HG02642 (cell line): Measurements from ENCODE around the gene TULP4.
"Not testable (repeated sequence)": the region's sequence is repeated elsewhere in the genome, so short reads cannot be mapped to it uniquely, and the experiment has no call there.

Experiments
- ATAC-seq: cut with Tn5 transposase; IDR thresholded peaks from one replicate; pipeline ENCODE4 v1.9.1; 2021; ENCODE audit warnings: mild to moderate bottlenecking; ENCODE audit not compliant: unreplicated experiment, poor library complexity

The TULP4 gene

GRCh38 chr6:158544428-158544827, 232.2 kb downstream of the TULP4 start:
- no peak for ATAC-seq

GRCh38 chr6:158545043-158545966, 233.0 kb downstream of the TULP4 start:
- ATAC-seq: no peak

DNA sequence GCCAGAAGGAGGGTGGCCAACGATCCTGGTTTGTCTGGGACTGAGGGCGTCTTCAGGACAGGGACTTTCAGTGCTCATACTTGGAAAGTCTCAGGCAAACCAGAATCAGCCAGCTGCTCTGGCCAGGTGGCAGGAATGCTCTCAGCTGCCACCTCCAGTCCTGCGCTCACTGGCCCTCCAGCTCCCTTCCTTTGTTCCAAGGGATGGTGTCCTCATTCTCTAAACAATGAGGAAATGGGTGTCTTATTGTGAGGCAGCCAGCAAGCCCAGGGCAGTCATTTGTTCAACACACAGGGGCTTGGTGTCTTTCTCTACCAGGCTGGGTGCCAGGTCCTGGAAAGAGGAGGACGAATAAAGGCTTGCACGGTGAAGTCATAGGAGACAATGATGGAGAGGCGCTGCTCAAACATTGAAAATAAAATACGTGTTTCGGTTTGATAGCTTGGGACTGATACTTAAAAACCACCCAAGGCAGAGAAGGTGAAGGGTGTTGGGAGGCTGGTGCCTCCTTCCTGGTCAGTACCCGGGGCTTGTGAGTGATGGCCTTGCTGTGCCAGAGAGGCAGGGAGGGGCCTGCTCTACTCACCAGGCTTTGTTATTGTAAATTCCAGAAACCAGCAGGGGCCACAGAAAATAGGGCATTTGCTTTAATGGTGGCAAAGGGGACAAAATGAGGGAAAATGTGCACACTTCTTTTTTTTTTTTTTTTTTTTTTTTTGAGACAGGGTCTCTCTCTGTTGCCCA, 236.3 kb downstream of the TULP4 start:
- ATAC-seq: no peak

- ATAC-seq: no peak
Observed at GRCh38 chr6:158552055-158552795, 240.0 kb downstream of the TULP4 start.

DNA sequence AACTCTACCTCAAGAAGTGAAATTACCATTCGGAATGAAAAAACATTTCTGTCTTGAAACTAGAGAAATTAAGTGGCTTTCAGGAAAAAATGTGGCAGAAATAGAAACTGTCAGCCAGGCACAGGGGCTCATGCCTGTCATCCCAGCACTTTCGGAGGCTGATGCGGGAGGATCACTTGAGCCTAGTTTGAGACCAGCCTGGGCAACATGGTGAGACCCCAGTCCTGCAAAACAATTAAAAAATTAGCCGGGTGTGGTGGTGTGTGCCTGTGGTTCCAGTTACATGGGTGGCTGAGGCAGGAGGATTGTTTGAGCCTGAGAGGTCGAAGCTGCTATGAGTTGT, 240.5 kb downstream of the TULP4 start:
- no peak for ATAC-seq

DNA sequence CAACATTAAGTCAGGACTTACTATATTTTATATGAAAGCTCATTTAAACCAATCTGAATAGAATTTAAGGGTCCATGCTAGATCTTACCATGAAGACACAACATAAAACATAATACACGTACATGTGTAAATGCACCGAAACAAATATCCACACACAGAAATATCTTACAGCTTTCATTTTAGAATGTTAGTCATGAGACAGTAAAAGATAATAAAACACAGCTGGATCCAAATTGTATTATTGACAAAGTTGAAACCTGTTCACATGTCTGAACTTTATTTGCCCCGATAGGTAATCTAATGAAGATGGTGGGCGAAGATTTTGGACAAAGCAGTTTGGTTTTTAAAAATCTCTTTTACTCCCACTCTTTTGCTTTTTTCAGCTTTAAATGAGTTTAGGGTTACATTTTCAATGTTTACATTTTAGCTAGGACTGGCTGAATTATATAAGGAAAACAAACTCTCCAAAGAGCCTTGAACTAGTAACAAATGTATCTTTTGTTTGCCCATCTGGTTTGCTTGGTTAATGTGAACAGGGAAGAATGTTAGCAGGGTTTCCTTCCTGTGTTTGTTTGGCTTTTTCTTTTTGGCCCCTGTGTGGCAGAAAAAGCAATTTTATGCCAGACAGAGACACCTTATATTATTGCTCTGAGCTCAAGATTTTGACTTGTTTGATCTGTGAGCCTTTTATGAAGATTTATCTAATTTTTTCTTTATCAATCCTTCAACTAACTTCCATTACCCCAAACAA, 242.5 kb downstream of the TULP4 start:
- ATAC-seq: no peak

DNA sequence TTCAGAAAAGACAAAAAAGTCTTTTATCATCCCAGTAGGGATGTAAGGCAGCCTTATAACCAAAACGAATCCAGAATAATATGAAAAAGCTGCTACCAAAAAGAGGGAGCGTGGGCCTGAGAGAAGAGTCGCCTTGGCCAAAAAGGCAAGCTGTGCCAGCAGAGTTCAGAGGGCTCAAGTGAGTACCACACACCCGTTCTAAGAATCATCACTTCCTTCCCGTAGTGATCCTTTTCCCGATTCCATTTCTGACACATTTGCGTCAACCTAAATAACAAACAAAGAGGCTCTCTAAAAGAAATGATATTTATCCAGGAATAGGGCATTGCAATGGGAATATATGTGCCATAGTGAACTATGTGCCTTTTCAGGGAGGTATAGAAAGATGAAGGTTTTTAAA, 243.8 kb downstream of the TULP4 start:
- no peak for ATAC-seq

DNA sequence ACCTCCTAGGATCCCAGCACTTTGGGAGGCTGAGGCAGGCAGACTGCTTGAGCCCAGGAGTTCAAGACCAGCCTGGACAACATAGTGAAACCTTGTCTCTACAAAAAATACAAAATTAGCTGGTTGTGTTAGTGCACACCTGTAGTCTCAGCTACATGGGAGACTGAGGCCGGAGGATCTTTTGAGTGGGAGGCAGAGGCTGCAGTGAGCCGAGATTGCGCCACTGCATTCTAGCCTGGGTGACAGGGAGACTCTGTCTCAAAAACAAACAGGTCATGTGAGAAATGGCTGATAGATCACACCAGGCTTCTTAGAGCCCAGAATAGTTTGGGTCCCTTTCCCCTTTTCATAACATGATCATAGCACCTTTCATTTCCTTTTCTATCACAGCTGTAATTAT, 244.8 kb downstream of the TULP4 start:
- ATAC-seq: not testable (repeated sequence)

GRCh38 chr6:158557927-158558326, 245.7 kb downstream of the TULP4 start:
- ATAC-seq: no peak

GRCh38 chr6:158558415-158559306, 246.4 kb downstream of the TULP4 start:
- no peak for ATAC-seq

DNA sequence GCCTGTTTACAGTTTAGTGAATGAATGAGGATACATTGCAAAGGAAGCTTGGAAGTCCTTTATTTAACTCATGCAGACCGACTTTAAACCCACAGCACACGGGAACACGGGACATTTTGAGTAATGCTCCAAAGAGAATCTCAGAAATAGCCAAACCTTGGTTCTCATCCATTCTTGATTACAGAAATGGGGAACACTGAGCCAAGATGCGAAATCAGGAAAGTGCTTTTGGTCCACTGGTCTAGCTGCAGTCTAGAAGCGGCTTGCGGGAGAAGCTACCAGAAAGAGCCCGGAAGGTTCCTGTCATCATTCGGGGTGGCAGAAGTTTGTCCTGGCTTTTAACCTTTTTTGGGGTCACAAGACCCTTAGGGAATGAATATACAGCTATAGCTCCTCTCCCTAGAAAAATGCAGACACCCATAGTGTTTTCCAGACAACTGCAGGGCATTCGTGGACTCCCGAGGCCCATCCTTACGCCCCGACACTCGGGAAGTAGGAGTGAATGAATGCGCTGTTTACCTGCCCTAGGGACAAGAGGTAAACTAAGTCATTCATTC, 247.2 kb downstream of the TULP4 start:
- ATAC-seq: no peak

GRCh38 chr6:158559895-158560835, 247.9 kb downstream of the TULP4 start, which contains the start of gene TMEM181:
Gene TMEM181 (plus strand): TSS chr6:158560091. CDS start chr6:158560225, 134 bp downstream.
- ATAC-seq: peak; percentile 92

- no peak for ATAC-seq
Observed at GRCh38 chr6:158560836-158561320, 248.6 kb downstream of the TULP4 start.
